K562 (cell line): ENCODE results near the gene EXOSC1. TPM values are rescaled to one million over a fixed set of nuclear protein-coding genes. Genes with fewer than 3 reads are reported as not detected.

Experiments used
- ATAC-seq: fragments of 200-7000 bp; cut with Tn5 transposase; 3 replicates; pipeline ENCODE4 v1.9.1; 2020; ENCODE audit warnings: moderate library complexity
- BruUV-seq: library from RNA; stranded (reverse); fragments of 400-500 nt; replicated peaks from 2 replicates; lab custom pipeline; 2021; lab: Mats Ljungman, UMichigan
- CTCF ChIA-PET: fragments of 300-600 bp; formaldehyde crosslinking; extraction: SDS; loops from one replicate; lab custom pipeline; 2021; ENCODE audit warnings: low intra/inter-chr PET ratio; lab: Yijun Ruan, JAX
- POLR2A ChIA-PET: fragments of 300-600, 350-650 bp; sonication (Branson Sonifier 250); formaldehyde crosslinking; extraction: SDS; loops from one replicate; lab custom pipeline; 2021; ENCODE audit warnings: antibody characterized with exemption, inconsistent platforms; lab: Yijun Ruan, JAX
- DNase-seq, 4 experiments: peaks; one replicate each; pipeline versions ENCODE4 v3.0.0 to v3.0.0-alpha.2; 2011 to 2018; ENCODE audit warnings: low spot score in 3 of 4, mixed read lengths in 3 of 4; ENCODE audit errors: extremely low read depth in 1 of 4
- FAIRE-seq: peaks from 2 replicates; lab custom pipeline; 2011; peaks lifted over from hg19 to GRCh38; lab: Jason Lieb, UNC
- H2AFZ ChIP-seq: 2 replicates; pipeline ENCODE4 v1.6.0; 2011; ENCODE audit warnings: low read depth, low read length, control low read depth, inconsistent platforms
- H3K27ac ChIP-seq: fragments of 200-600 bp; 3 replicates; pipeline ENCODE4 v1.8.0; 2011; ENCODE audit warnings: low read depth, mild to moderate bottlenecking, control low read depth, inconsistent platforms, low read length, moderate library complexity, mixed read lengths; ENCODE audit errors: extremely low read depth
- H3K27me3 ChIP-seq, 2 experiments: fragments of 300-600 bp in 1 of 2; 2 replicates in 1 of 2; 3 replicates in 1 of 2; pipeline versions ENCODE4 v1.6.0 to v1.8.0; 2011; ENCODE audit warnings: inconsistent platforms in 2 of 2, low read length in 2 of 2, mild to moderate bottlenecking in 1 of 2, mixed read lengths in 1 of 2, moderate library complexity in 1 of 2; ENCODE audit not compliant: control insufficient read depth in 2 of 2, insufficient read depth in 2 of 2
- H3K36me3 ChIP-seq: fragments of 300-600 bp; 3 replicates; pipeline ENCODE4 v1.8.0; 2011; ENCODE audit warnings: mild to moderate bottlenecking, low read length, inconsistent platforms; ENCODE audit not compliant: control insufficient read depth, insufficient read depth
- H3K4me1 ChIP-seq, 2 experiments: fragments of 200-600 bp in 1 of 2; replicated peaks in 1 of 2; 2 replicates in 1 of 2; 3 replicates in 1 of 2; pipeline versions ENCODE4 v1.5.1 to v1.8.0; 2011; ENCODE audit warnings: inconsistent platforms in 2 of 2, low read length in 2 of 2, mild to moderate bottlenecking in 1 of 2, mixed read lengths in 1 of 2, moderate library complexity in 1 of 2; ENCODE audit not compliant: control insufficient read depth in 2 of 2, insufficient read depth in 2 of 2
- H3K4me2 ChIP-seq: 2 replicates; pipeline ENCODE4 v1.6.1; 2011; ENCODE audit warnings: low read length, control low read depth, inconsistent platforms, mixed read lengths; ENCODE audit not compliant: insufficient read depth
- H3K4me3 ChIP-seq: fragments of 200-600 bp; sonication (generic), shearing (Covaris generic); 2 replicates; pipeline ENCODE4 v1.5.1; 2016; ENCODE audit warnings: control low read depth, inconsistent platforms
- H3K79me2 ChIP-seq: fragments of 200-600 bp; 3 replicates; pipeline ENCODE4 v1.8.0; 2011; ENCODE audit warnings: low read length, inconsistent platforms; ENCODE audit not compliant: control insufficient read depth, insufficient read depth
- H3K9ac ChIP-seq, 2 experiments: 2 replicates each; pipeline versions ENCODE4 v1.6.0 to v1.6.1; 2011; ENCODE audit warnings: low read depth in 2 of 2, low read length in 2 of 2, control low read depth in 1 of 2, inconsistent platforms in 1 of 2, mild to moderate bottlenecking in 1 of 2, mixed read lengths in 1 of 2; ENCODE audit not compliant: insufficient read depth in 1 of 2
- H3K9me1 ChIP-seq: one replicate; pipeline ENCODE4 v1.6.0; 2011; ENCODE audit warnings: inconsistent platforms, mild to moderate bottlenecking, low read length, moderate library complexity; ENCODE audit not compliant: control insufficient read depth, insufficient read depth
- H3K9me3 ChIP-seq: replicated peaks from 2 replicates; pipeline ENCODE4 v1.5.1; 2011; ENCODE audit warnings: low read depth, low read length, inconsistent platforms; ENCODE audit not compliant: control insufficient read depth, insufficient read depth
- H4K20me1 ChIP-seq: replicated peaks from 2 replicates; pipeline ENCODE4 v1.6.1; 2011; ENCODE audit warnings: low read length, inconsistent platforms, mixed read lengths; ENCODE audit not compliant: control insufficient read depth, insufficient read depth
- CBX8 ChIP-seq: fragments of 200-600 bp; sonication (generic); IDR thresholded peaks from 2 replicates; pipeline ENCODE4 v1.6.1; 2012; ENCODE audit warnings: borderline replicate concordance, mixed run types, low read depth, mild to moderate bottlenecking, moderate library complexity, mixed read lengths, low read length, control low read depth, inconsistent platforms; ENCODE audit not compliant: poor library complexity, severe bottlenecking; ENCODE audit errors: extremely low read depth
- HNRNPK ChIP-seq: fragments of 200-400 bp; formaldehyde crosslinking; IDR thresholded peaks from one replicate; pipeline ENCODE4 v1.6.1; 2018; ENCODE audit warnings: mild to moderate bottlenecking, low read depth, low read length; ENCODE audit not compliant: poor library complexity, severe bottlenecking
- MAX ChIP-seq: sonication (generic); formaldehyde crosslinking; IDR thresholded peaks from 2 replicates; pipeline ENCODE4 v1.9.0; 2022; ENCODE audit warnings: mild to moderate bottlenecking, missing genetic modification reagents
- RCOR1 ChIP-seq, 2 experiments: IDR thresholded peaks; 2 replicates each; pipeline ENCODE4 v1.6.1; 2012; ENCODE audit warnings: low read depth in 2 of 2, low read length in 2 of 2, borderline replicate concordance in 1 of 2, improper control_type of control experiment in 1 of 2
- TARDBP ChIP-seq: fragments of 450-650 bp; IDR thresholded peaks from 2 replicates; pipeline ENCODE4 v1.6.1; 2016
- ZNF12 ChIP-seq: sonication (generic); formaldehyde crosslinking; IDR thresholded peaks from 2 replicates; pipeline ENCODE4 v1.4.0; 2020; ENCODE audit warnings: mild to moderate bottlenecking, missing genetic modification reagents
- ZNF436 ChIP-seq: fragments of 250-450, 450-650 bp; sonication (Bioruptor Pico); formaldehyde crosslinking; IDR thresholded peaks from 2 replicates; pipeline ENCODE4 v1.7.0; 2020; ENCODE audit warnings: mild to moderate bottlenecking
- ZNF780A ChIP-seq: fragments of 250-450 bp; sonication (Bioruptor Pico); IDR thresholded peaks from 2 replicates; pipeline ENCODE4 v1.5.0; 2021; ENCODE audit warnings: mild to moderate bottlenecking
- WGBS: fragments of 100-300 bp; shearing (Covaris generic); methylation state at CpG from one replicate; pipeline ENCODE4 v1.1.6; 2016; ENCODE audit warnings: low coverage, mixed read lengths; ENCODE audit not compliant: insufficient coverage; ENCODE audit errors: missing lambda C conversion rate; 5-methylcytosine and 5-hydroxymethylcytosine counted together
- in situ Hi-C: fragments of 300-500 bp; cut with MboI; formaldehyde crosslinking; loops from 4 replicates; pipeline ENCODE4 v1.15.0; 2018; ENCODE audit warnings: inconsistent platforms, mixed read lengths
- intact Hi-C: fragments of 100-400 bp; cut with micrococcal nuclease; formaldehyde crosslinking; loops from 2 replicates; pipeline ENCODE4 v1.14.2; 2022
- polyA plus RNA-seq, 8 experiments: library from polyadenylated mRNA; depleted of rRNA in 4 of 8; stranded (reverse) in 5 of 8; unstranded in 3 of 8; fragments of >200 nt; fragmentation: Nextera tagmentation in 2 of 8; fragmentation: Illumina TruSeq in 1 of 8; extraction: Ambion mirVana in 2 of 8; extraction: Trizol in 1 of 8; gene quantifications; 2 replicates each; pipeline versions ENCODE4 v1.2.1 to v1.2.3, GENCODE V29; 2011 to 2014; ENCODE audit warnings: inconsistent platforms in 1 of 8, missing spikeins in 1 of 8
- total RNA-seq, 7 experiments: library from RNA; depleted of rRNA in 6 of 7; stranded (reverse); fragments of >200 nt in 6 of 7; fragmentation: Illumina TruSeq in 2 of 7; extraction: Trizol in 2 of 7; gene quantifications; 2 replicates each; pipeline versions ENCODE4 v1.2.1 to v1.2.3, GENCODE V29; 2011 to 2021; ENCODE audit warnings: low replicate concordance in 1 of 7
- TF ChIP-seq, protein P1 (sequence below): fragments of 250-450 bp; sonication (Bioruptor Pico); IDR thresholded peaks from 2 replicates; pipeline ENCODE4 v1.5.0; 2020; ENCODE audit warnings: mild to moderate bottlenecking
- TF ChIP-seq, protein P2 (sequence below), 3 experiments: fragments of 200-800 bp in 1 of 3; fragments of 250-450 bp in 1 of 3; fragments of 450-650 bp in 1 of 3; sonication (Bioruptor Pico) in 1 of 3; sonication (Bioruptor generic) in 1 of 3; formaldehyde crosslinking in 1 of 3; IDR thresholded peaks; 2 replicates each; pipeline versions ENCODE4 v1.6.1 to v1.8.0; 2016 to 2022; ENCODE audit warnings: mild to moderate bottlenecking in 2 of 3, missing genetic modification characterization in 2 of 3, missing compliant biosample characterization in 1 of 3, moderate library complexity in 1 of 3

EXOSC1 gene
- total and polyA plus RNA-seq, 9 of the 15 experiments (the other 6 are each of a cell fraction or from before 2014, with no cell fraction given), result 44.3 to 117 (median 67.0) TPM

GRCh38 chr10:97482381-97482780 lies 36.6 kb upstream of the EXOSC1 start:
- H4K20me1 ChIP-seq, result no peaks in the 10 kb centered on the region
- in situ Hi-C loops, result no loop called here
- TF ChIP-seq CBX8 (no peak), RCOR1 (IDR thresholded peaks at IDR 0.05; ENCODE audit: borderline replicate concordance in 1 of 2, low read depth in 2 of 2, low read length in 2 of 2) (no peak), ZNF436 (CRISPR knock-in tag) (no peak), ZNF12 (CRISPR knock-in tag) (no peak), ZNF780A (CRISPR knock-in tag) (no peak), TARDBP (no peak), HNRNPK (no peak), MAX (no peak)
- TF ChIP-seq, protein P1, sequence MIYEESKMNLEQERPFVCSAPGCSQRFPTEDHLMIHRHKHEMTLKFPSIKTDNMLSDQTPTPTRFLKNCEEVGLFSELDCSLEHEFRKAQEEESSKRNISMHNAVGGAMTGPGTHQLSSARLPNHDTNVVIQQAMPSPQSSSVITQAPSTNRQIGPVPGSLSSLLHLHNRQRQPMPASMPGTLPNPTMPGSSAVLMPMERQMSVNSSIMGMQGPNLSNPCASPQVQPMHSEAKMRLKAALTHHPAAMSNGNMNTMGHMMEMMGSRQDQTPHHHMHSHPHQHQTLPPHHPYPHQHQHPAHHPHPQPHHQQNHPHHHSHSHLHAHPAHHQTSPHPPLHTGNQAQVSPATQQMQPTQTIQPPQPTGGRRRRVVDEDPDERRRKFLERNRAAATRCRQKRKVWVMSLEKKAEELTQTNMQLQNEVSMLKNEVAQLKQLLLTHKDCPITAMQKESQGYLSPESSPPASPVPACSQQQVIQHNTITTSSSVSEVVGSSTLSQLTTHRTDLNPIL (CRISPR knock-in tag), result no peak
- TF ChIP-seq, protein P2, sequence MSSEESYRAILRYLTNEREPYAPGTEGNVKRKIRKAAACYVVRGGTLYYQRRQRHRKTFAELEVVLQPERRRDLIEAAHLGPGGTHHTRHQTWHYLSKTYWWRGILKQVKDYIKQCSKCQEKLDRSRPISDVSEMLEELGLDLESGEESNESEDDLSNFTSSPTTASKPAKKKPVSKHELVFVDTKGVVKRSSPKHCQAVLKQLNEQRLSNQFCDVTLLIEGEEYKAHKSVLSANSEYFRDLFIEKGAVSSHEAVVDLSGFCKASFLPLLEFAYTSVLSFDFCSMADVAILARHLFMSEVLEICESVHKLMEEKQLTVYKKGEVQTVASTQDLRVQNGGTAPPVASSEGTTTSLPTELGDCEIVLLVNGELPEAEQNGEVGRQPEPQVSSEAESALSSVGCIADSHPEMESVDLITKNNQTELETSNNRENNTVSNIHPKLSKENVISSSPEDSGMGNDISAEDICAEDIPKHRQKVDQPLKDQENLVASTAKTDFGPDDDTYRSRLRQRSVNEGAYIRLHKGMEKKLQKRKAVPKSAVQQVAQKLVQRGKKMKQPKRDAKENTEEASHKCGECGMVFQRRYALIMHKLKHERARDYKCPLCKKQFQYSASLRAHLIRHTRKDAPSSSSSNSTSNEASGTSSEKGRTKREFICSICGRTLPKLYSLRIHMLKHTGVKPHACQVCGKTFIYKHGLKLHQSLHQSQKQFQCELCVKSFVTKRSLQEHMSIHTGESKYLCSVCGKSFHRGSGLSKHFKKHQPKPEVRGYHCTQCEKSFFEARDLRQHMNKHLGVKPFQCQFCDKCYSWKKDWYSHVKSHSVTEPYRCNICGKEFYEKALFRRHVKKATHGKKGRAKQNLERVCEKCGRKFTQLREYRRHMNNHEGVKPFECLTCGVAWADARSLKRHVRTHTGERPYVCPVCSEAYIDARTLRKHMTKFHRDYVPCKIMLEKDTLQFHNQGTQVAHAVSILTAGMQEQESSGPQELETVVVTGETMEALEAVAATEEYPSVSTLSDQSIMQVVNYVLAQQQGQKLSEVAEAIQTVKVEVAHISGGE (CRISPR knock-in tag; IDR thresholded peaks at IDR 0.05), result no peak
- H3K79me2 ChIP-seq, result peaks cover 21% of the 10 kb centered on the region
- H3K9ac ChIP-seq, result no peak overlapping the region
- CTCF ChIA-PET, result no interaction called here
- H3K27me3 ChIP-seq, result no peaks in the 10 kb centered on the region
- no peaks in the 10 kb centered on the region for H3K4me1 ChIP-seq
- no peak overlapping the region for H3K4me3 ChIP-seq
- H3K36me3 ChIP-seq, result peaks cover 64% of the 10 kb centered on the region
- no peak overlapping the region for H2AFZ ChIP-seq
- intact Hi-C loops, result no loop called here
- no TSS peak for BruUV-seq
- no peak overlapping the region for H3K4me2 ChIP-seq
- POLR2A ChIA-PET, result no interaction called here
- no peaks in the 10 kb centered on the region for H3K9me3 ChIP-seq
- H3K9me1 ChIP-seq, result no peaks in the 10 kb centered on the region
- FAIRE-seq (no peak), ATAC-seq (no peak), DNase-seq (no peak)
- H3K27ac ChIP-seq, result no peak overlapping the region
- WGBS, result 100% methylated on average over 1 of the region's 1 CpG
